CD14-positive monocyte (primary cell): ENCODE results near the gene TOM1. TPM values are rescaled to one million over a fixed set of nuclear protein-coding genes. Genes with fewer than 3 reads are reported as not detected.
A peak's percentile ranks its signal among the peaks of the same experiment; 100 is the strongest.

ENCODE experiments used
- DNase-seq, 3 donors: peaks; one replicate each; pipeline ENCODE4 v3.0.0-alpha.2; 2011 to 2022
- H2AFZ ChIP-seq: 2 replicates; pipeline ENCODE4 v1.6.0; 2012; ENCODE audit warnings: mild to moderate bottlenecking, low read depth, low read length, inconsistent platforms; ENCODE audit not compliant: insufficient read depth, poor library complexity, severe bottlenecking
- H3K27ac ChIP-seq, 2 donors: 1 replicate in 1 of 2; 2 replicates in 1 of 2; pipeline ENCODE4 v1.5.1; 2012 to 2013; ENCODE audit warnings: low read length in 2 of 2, control low read depth in 1 of 2, inconsistent platforms in 1 of 2, low read depth in 1 of 2, mild to moderate bottlenecking in 1 of 2
- H3K27me3 ChIP-seq, 2 donors: one replicate each; pipeline versions ENCODE4 v1.6.0 to v1.6.1; 2011 to 2013; ENCODE audit warnings: low read length in 2 of 2; ENCODE audit not compliant: control insufficient read depth in 2 of 2, insufficient read depth in 2 of 2
- H3K36me3 ChIP-seq, 2 donors: replicated peaks in 1 of 2; 1 replicate in 1 of 2; 2 replicates in 1 of 2; pipeline versions ENCODE4 v1.5.1 to v1.6.1; 2012 to 2013; ENCODE audit warnings: low read length in 2 of 2, control low read depth in 1 of 2, inconsistent platforms in 1 of 2, mild to moderate bottlenecking in 1 of 2; ENCODE audit not compliant: insufficient read depth in 2 of 2, control insufficient read depth in 1 of 2
- H3K4me1 ChIP-seq, 2 donors: 1 replicate in 1 of 2; 2 replicates in 1 of 2; pipeline versions ENCODE4 v1.5.1 to v1.6.1; 2012 to 2013; ENCODE audit warnings: low read length in 2 of 2, control low read depth in 1 of 2, inconsistent platforms in 1 of 2, mild to moderate bottlenecking in 1 of 2, moderate library complexity in 1 of 2; ENCODE audit not compliant: insufficient read depth in 2 of 2, control insufficient read depth in 1 of 2
- H3K4me2 ChIP-seq: replicated peaks from 2 replicates; pipeline ENCODE3; 2012; ENCODE audit warnings: low read length, moderate library complexity, mild to moderate bottlenecking; ENCODE audit not compliant: poor library complexity, severe bottlenecking; ENCODE audit errors: extremely low read depth
- H3K4me3 ChIP-seq, 3 experiments: fragments of 200-600 bp in 1 of 3; sonication (generic) in 1 of 3; replicated peaks in 1 of 3; 1 replicate in 2 of 3; 2 replicates in 1 of 3; pipeline ENCODE4 v1.5.1; 2011 to 2013; ENCODE audit warnings: low read length in 3 of 3, mild to moderate bottlenecking in 3 of 3, control low read depth in 2 of 3, low read depth in 2 of 3, inconsistent platforms in 1 of 3, moderate library complexity in 1 of 3
- H3K79me2 ChIP-seq: 2 replicates; pipeline ENCODE4 v1.6.0; 2012; ENCODE audit warnings: mild to moderate bottlenecking, control low read depth, inconsistent platforms, low read length, moderate library complexity; ENCODE audit not compliant: insufficient read depth
- H3K9ac ChIP-seq: 2 replicates; pipeline ENCODE4 v1.6.0; 2017; ENCODE audit warnings: low read length, mild to moderate bottlenecking; ENCODE audit not compliant: insufficient read depth, poor library complexity, severe bottlenecking
- H3K9me3 ChIP-seq, 2 donors: replicated peaks in 1 of 2; 1 replicate in 1 of 2; 2 replicates in 1 of 2; pipeline versions ENCODE4 v1.5.1 to v1.6.1; 2012 to 2013; ENCODE audit warnings: low read length in 2 of 2, control low read depth in 1 of 2; ENCODE audit not compliant: control insufficient read depth in 1 of 2, insufficient read depth in 1 of 2
- H4K20me1 ChIP-seq: 2 replicates; pipeline ENCODE4 v1.6.0; 2012; ENCODE audit warnings: mild to moderate bottlenecking, low read length, control low read depth, moderate library complexity; ENCODE audit not compliant: insufficient read depth
- H3K27ac Mint-ChIP-seq, 7 donors: one replicate each; pipeline ENCODE4 v1.8.0; 2020; ENCODE audit warnings: mild to moderate bottlenecking in 7 of 7, mixed read lengths in 7 of 7, moderate library complexity in 6 of 7, inconsistent platforms in 2 of 7
- H3K27me3 Mint-ChIP-seq, 3 donors: one replicate each; pipeline ENCODE4 v1.8.0; 2021 to 2022; ENCODE audit warnings: low read depth in 3 of 3, mild to moderate bottlenecking in 3 of 3, mixed read lengths in 3 of 3, moderate library complexity in 3 of 3, inconsistent platforms in 1 of 3
- H3K36me3 Mint-ChIP-seq, 2 donors: one replicate each; pipeline ENCODE4 v1.8.0; 2020; ENCODE audit warnings: mixed read lengths in 2 of 2, inconsistent platforms in 1 of 2, mild to moderate bottlenecking in 1 of 2
- H3K4me1 Mint-ChIP-seq: one replicate; pipeline ENCODE4 v1.8.0; 2020; ENCODE audit warnings: mild to moderate bottlenecking, mixed read lengths
- H3K4me3 Mint-ChIP-seq, 2 donors: one replicate each; pipeline ENCODE4 v1.8.0; 2020; ENCODE audit warnings: mild to moderate bottlenecking in 2 of 2, mixed read lengths in 2 of 2, moderate library complexity in 1 of 2
- H3K9me3 Mint-ChIP-seq, 7 donors: one replicate each; pipeline ENCODE4 v1.8.0; 2020 to 2022; ENCODE audit warnings: mixed read lengths in 7 of 7, mild to moderate bottlenecking in 6 of 7, moderate library complexity in 6 of 7, inconsistent platforms in 2 of 7
- CTCF ChIP-seq: fragments of 200-600 bp; IDR thresholded peaks from one replicate; pipeline ENCODE4 v1.8.0; 2022; ENCODE audit warnings: antibody characterized with exemption, mild to moderate bottlenecking
- WGBS: methylation state at CpG from one replicate; pipeline ENCODE4 v1.1.5; 2013; ENCODE audit warnings: missing lambda C conversion rate; ENCODE audit not compliant: insufficient coverage; 5-methylcytosine and 5-hydroxymethylcytosine counted together
- intact Hi-C, 2 donors: fragments of 100-400 bp; cut with micrococcal nuclease; formaldehyde crosslinking; loops; one replicate each; pipeline versions ENCODE4 v1.15.0 to v1.15.1; 2023
- polyA plus RNA-seq, 3 donors: library from polyadenylated mRNA; depleted of rRNA in 1 of 3; unstranded in 2 of 3; stranded (reverse) in 1 of 3; fragments of 300-500 nt in 2 of 3; fragments of >200 nt in 1 of 3; fragmentation: Illumina TruSeq in 2 of 3; gene quantifications; 1 replicate in 2 of 3; 2 replicates in 1 of 3; pipeline ENCODE4 v1.2.3, GENCODE V29; 2012 to 2021

The TOM1 gene
- polyA plus RNA-seq, 3 donors = 80.5 to 167 (median 120) TPM

DNA sequence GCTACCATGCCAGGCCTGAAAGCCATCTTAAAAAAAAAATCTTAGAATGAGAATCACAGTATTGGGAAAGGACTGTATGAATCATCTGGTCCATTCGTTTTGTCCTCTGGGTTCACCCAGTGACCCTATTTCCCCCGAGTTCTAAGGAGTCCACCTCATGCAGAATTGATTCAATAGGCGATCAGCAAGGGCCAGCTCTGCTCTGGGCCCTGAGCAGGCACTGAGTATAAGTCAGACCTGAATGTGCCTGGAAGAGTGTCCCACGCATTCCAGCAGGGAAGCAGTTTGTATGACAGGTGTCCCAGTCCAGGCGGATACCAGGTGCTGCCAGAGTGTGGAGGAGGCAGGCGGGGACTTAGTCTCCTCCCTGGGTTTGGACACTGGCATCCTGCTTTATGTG is 80.3 kb downstream of the TOM1 start:
- peaks cover 6 to 11% (median 7%) of the 10 kb centered on the region in 3 donors for H3K27me3 Mint-ChIP-seq
- TF ChIP-seq CTCF = no peak
- Histone ChIP-seq H3K27ac (peak overlapping the region in 1 of 2 donors; percentile 96), H3K9me3 (no peaks in the 10 kb centered on the region), H3K4me2 (peak overlapping the region; percentile 82), H3K79me2 (peaks cover 24% of the 10 kb centered on the region), H3K4me3 (peak overlapping the region in 1 of 3 experiments; percentile 94), H2AFZ (no peak overlapping the region), H4K20me1 (peaks cover 32% of the 10 kb centered on the region), H3K4me1 (peaks cover 88 to 99% of the 10 kb centered on the region in 2 donors), H3K36me3 (peaks cover 21 to 23% of the 10 kb centered on the region in 2 donors), H3K27me3 (no peaks in the 10 kb centered on the region), H3K9ac (no peak overlapping the region)
- H3K27ac Mint-ChIP-seq = peak overlapping the region; percentile 92 to 96 (median 94)
- intact Hi-C loops = loop anchor here in 1 of 2 donors (5.0 kb wide), 1 partner anchor 33 kb away; no protein-coding TSS in a partner anchor
- DNase-seq = peak in 2 of 3 donors; percentile 58 to 64
- H3K4me3 Mint-ChIP-seq = peak overlapping the region in 1 of 2 donors; percentile 43
- H3K36me3 Mint-ChIP-seq = peaks cover 24 to 29% of the 10 kb centered on the region in 2 donors
- 94% methylated on average over 5 of the region's 6 CpGs for WGBS
- peaks cover 0 to 2% (median 0%) of the 10 kb centered on the region in 7 donors for H3K9me3 Mint-ChIP-seq
- peaks cover 85% of the 10 kb centered on the region for H3K4me1 Mint-ChIP-seq

DNA sequence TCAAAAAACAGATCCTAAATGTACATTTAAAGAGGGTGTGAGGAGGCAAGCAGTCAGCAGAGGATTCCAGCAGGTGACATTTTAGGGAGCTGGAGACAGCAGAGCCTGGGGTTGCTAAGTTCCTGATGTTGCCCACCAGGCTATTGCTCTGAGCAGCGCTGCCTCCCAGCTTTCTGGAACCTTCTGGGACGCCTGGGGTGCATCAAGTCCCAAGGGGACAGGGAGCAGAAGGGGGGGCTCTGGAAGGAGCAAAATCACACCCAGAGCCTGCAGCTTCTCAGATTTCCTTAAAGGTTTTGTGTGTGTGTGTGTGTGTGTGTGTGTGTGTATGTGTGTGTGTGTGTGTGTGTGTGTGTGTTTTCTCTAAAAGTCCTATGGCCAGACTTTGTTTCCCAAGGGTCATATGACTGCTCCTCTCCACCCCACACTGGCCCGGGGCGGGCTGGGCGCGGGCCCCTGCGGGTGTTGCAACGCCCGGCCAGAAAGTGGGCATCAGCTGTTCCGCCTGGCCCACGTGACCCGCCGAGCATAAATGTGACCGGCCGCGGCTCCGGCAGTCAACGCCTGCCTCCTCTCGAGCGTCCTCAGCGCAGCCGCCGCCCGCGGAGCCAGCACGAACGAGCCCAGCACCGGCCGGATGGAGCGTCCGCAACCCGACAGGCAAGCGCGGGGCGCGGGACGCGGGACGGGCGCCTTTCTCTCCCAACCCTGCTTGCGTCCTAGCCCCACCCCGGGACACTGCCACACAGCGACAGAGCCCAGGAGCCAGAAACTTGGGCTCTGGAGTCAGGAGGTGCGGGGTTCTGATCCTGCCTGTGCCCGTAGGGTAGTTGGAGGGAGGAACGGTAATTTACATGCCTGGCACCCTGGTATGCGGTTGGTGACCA is 81.1 kb downstream of the TOM1 start, which contains the start of gene HMOX1:
HMOX1 (plus strand) TSS at position 560 of the 887 bp plus-strand sequence; CDS start at position 638, 78 bp downstream.
- peak within 1 kb of the TSS; percentile 85 for H2AFZ ChIP-seq
- peak within 1 kb of the TSS; percentile 93 to 96 for H3K27ac ChIP-seq
- peaks cover 26 to 29% of the 10 kb centered on the region in 2 donors for H3K36me3 ChIP-seq
- H4K20me1 ChIP-seq = peaks cover 40% of the 10 kb centered on the region
- Mint-ChIP-seq H3K4me3 (peak within 1 kb of the TSS; percentile 94 to 97), H3K36me3 (peaks cover 31 to 33% of the 10 kb centered on the region in 2 donors), H3K4me1 (peaks cover 81% of the 10 kb centered on the region), H3K27me3 (peaks cover 6 to 14% (median 9%) of the 10 kb centered on the region in 3 donors), H3K9me3 (peaks cover 0 to 2% (median 0%) of the 10 kb centered on the region in 7 donors), H3K27ac (peak within 1 kb of the TSS; percentile 92 to 96 (median 94))
- peak; percentile 93 to 96 (median 95) for DNase-seq
- H3K4me2 ChIP-seq = peak within 1 kb of the TSS; percentile 82
- intact Hi-C loops = loop anchor here in 1 of 2 donors (5.0 kb wide), 1 partner anchor 33 kb away; no protein-coding TSS in a partner anchor
- no peaks in the 10 kb centered on the region for H3K9me3 ChIP-seq
- peaks cover 26% of the 10 kb centered on the region for H3K79me2 ChIP-seq
- peak within 1 kb of the TSS; percentile 79 to 97 (median 94) for H3K4me3 ChIP-seq
- under 1% methylated on average over 42 of the region's 47 CpGs for WGBS
- H3K4me1 ChIP-seq = peaks cover 81 to 96% of the 10 kb centered on the region in 2 donors
- peak within 1 kb of the TSS; percentile 88 for H3K9ac ChIP-seq
- peak; percentile 11 for TF ChIP-seq CTCF
- H3K27me3 ChIP-seq = no peaks in the 10 kb centered on the region
